Mammary epithelial cell (primary cell): ENCODE data around the gene BICRA.

Source experiments
- EZH2 ChIP-seq: IDR thresholded peaks from 2 replicates; pipeline ENCODE4 v1.6.1; 2012; ENCODE audit warnings: low read length, inconsistent platforms, borderline replicate concordance
- TF ChIP-seq, protein P1 (sequence below), 2 donors: IDR thresholded peaks in 1 of 2; conservative IDR thresholded peaks in 1 of 2; 2 replicates each; pipeline ENCODE4 v1.5.1; 2011 to 2012; ENCODE audit warnings: inconsistent platforms in 2 of 2, low read length in 2 of 2, mild to moderate bottlenecking in 2 of 2, control low read depth in 1 of 2, low read depth in 1 of 2; ENCODE audit not compliant: insufficient read depth in 1 of 2; ENCODE audit errors: extremely low read depth in 1 of 2

- TF ChIP-seq, protein P1, sequence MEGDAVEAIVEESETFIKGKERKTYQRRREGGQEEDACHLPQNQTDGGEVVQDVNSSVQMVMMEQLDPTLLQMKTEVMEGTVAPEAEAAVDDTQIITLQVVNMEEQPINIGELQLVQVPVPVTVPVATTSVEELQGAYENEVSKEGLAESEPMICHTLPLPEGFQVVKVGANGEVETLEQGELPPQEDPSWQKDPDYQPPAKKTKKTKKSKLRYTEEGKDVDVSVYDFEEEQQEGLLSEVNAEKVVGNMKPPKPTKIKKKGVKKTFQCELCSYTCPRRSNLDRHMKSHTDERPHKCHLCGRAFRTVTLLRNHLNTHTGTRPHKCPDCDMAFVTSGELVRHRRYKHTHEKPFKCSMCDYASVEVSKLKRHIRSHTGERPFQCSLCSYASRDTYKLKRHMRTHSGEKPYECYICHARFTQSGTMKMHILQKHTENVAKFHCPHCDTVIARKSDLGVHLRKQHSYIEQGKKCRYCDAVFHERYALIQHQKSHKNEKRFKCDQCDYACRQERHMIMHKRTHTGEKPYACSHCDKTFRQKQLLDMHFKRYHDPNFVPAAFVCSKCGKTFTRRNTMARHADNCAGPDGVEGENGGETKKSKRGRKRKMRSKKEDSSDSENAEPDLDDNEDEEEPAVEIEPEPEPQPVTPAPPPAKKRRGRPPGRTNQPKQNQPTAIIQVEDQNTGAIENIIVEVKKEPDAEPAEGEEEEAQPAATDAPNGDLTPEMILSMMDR (conservative IDR thresholded peaks at IDR 0.05 in 1 of 2, IDR thresholded peaks at IDR 0.05 in 1 of 2; ENCODE audit: extremely low read depth in 1 of 2, insufficient read depth in 1 of 2, low read depth in 1 of 2, low read length in 2 of 2): no peak
- no peak for TF ChIP-seq EZH2
Measured at GRCh38 chr19:47716270-47716937, 107.5 kb downstream of the BICRA start.
